NCI-H2081 (cell line): ENCODE results near the gene PTPRF.

ENCODE experiments used
- DNase-seq, 2 experiments: peaks; one replicate each; lab custom pipeline; 2025; lab: John Stamatoyannopoulos, UW

PTPRF gene

GRCh38 chr1:43513471-43514173 is 17.1 kb upstream of the PTPRF start:
- DNase-seq = no peak

GRCh38 chr1:43518935-43519686 is 11.6 kb upstream of the PTPRF start:
- no peak for DNase-seq

GRCh38 chr1:43520100-43520778 is 10.4 kb upstream of the PTPRF start:
- DNase-seq = no peak

GRCh38 chr1:43521078-43521477 is 9.6 kb upstream of the PTPRF start:
- DNase-seq = no peak

GRCh38 chr1:43521756-43522155 is 8.9 kb upstream of the PTPRF start:
- DNase-seq = no peak

- DNase-seq = no peak
Observed at GRCh38 chr1:43522431-43522775, 8.3 kb upstream of the PTPRF start.

- no peak for DNase-seq
Observed at GRCh38 chr1:43522776-43523480, 7.8 kb upstream of the PTPRF start.

GRCh38 chr1:43524804-43525203 is 5.9 kb upstream of the PTPRF start:
- no peak for DNase-seq

- no peak for DNase-seq
Observed at GRCh38 chr1:43526002-43526401, 4.7 kb upstream of the PTPRF start.

GRCh38 chr1:43527111-43527878 is 3.4 kb upstream of the PTPRF start:
- DNase-seq = no peak

- DNase-seq = peak; percentile 88 to 89
Observed at GRCh38 chr1:43529206-43529731, 1.4 kb upstream of the PTPRF start.

- peak in 1 of 2 experiments; percentile 25 for DNase-seq
Observed at GRCh38 chr1:43531107-43531905, 623 bp downstream of the PTPRF start.

- DNase-seq = no peak
Observed at GRCh38 chr1:43531906-43532584, 1.4 kb downstream of the PTPRF start.

GRCh38 chr1:43532716-43533115 is 2.0 kb downstream of the PTPRF start:
- DNase-seq = no peak

GRCh38 chr1:43533584-43533983 is 2.9 kb downstream of the PTPRF start:
- DNase-seq = no peak

- DNase-seq = no peak
Observed at GRCh38 chr1:43534256-43534655, 3.6 kb downstream of the PTPRF start.

- DNase-seq = no peak
Observed at GRCh38 chr1:43536196-43536863, 5.6 kb downstream of the PTPRF start.

- DNase-seq = no peak
Observed at GRCh38 chr1:43536864-43537358, 6.2 kb downstream of the PTPRF start.

GRCh38 chr1:43537423-43538142 is 6.9 kb downstream of the PTPRF start:
- DNase-seq = no peak
